Mesenchymal stem cell (in vitro differentiated cells and primary cell): ENCODE data around the gene PTGIR.

Source experiments
- DNase-seq: peaks from one replicate; pipeline ENCODE4 v3.0.0-alpha.2; 2013
- H2AFZ ChIP-seq: one replicate; pipeline ENCODE4 v1.6.1; 2013; ENCODE audit warnings: low read depth, mild to moderate bottlenecking, control low read depth, inconsistent platforms, low read length, moderate library complexity
- H2AK5ac ChIP-seq: 2 replicates; pipeline ENCODE4 v1.6.1; 2013; ENCODE audit warnings: low read length, moderate library complexity, mild to moderate bottlenecking, inconsistent platforms; ENCODE audit not compliant: severe bottlenecking
- H2BK120ac ChIP-seq: one replicate; pipeline ENCODE4 v1.6.1; 2013; ENCODE audit warnings: low read depth, mild to moderate bottlenecking, inconsistent platforms, low read length, moderate library complexity
- H2BK12ac ChIP-seq, 2 experiments: one replicate each; pipeline ENCODE4 v1.6.1; 2013; ENCODE audit warnings: inconsistent platforms in 2 of 2, low read length in 2 of 2, mild to moderate bottlenecking in 2 of 2, moderate library complexity in 2 of 2, control low read depth in 1 of 2
- H2BK15ac ChIP-seq: one replicate; pipeline ENCODE4 v1.6.1; 2013; ENCODE audit warnings: mild to moderate bottlenecking, low read depth, inconsistent platforms; ENCODE audit not compliant: poor library complexity, severe bottlenecking
- H2BK5ac ChIP-seq: 2 replicates; pipeline ENCODE4 v1.6.1; 2013; ENCODE audit warnings: low read depth, mild to moderate bottlenecking, low read length, control low read depth, inconsistent platforms; ENCODE audit not compliant: poor library complexity, severe bottlenecking
- H3K14ac ChIP-seq, 2 experiments: one replicate each; pipeline ENCODE4 v1.6.1; 2013; ENCODE audit warnings: inconsistent platforms in 2 of 2, low read length in 2 of 2, control low read depth in 1 of 2, mild to moderate bottlenecking in 1 of 2, moderate library complexity in 1 of 2
- H3K18ac ChIP-seq, 2 experiments: one replicate each; pipeline ENCODE4 v1.6.1; 2013; ENCODE audit warnings: inconsistent platforms in 2 of 2, low read length in 2 of 2, control low read depth in 1 of 2, low read depth in 1 of 2, mild to moderate bottlenecking in 1 of 2
- H3K23ac ChIP-seq, 2 experiments: one replicate each; pipeline ENCODE4 v1.6.1; 2013; ENCODE audit warnings: inconsistent platforms in 2 of 2, low read length in 2 of 2, mild to moderate bottlenecking in 2 of 2, moderate library complexity in 2 of 2, control low read depth in 1 of 2
- H3K27ac ChIP-seq: 2 replicates; pipeline ENCODE4 v1.5.1; 2013; ENCODE audit warnings: mild to moderate bottlenecking, moderate library complexity, low read length, control low read depth, inconsistent platforms; ENCODE audit not compliant: poor library complexity, severe bottlenecking
- H3K27me3 ChIP-seq, 2 experiments: 2 replicates each; pipeline versions ENCODE4 v1.6.1 to v1.7.0; 2013; ENCODE audit warnings: low read length in 2 of 2, mild to moderate bottlenecking in 2 of 2, moderate library complexity in 2 of 2, control low read depth in 1 of 2, inconsistent platforms in 1 of 2; ENCODE audit not compliant: control insufficient read depth in 1 of 2, insufficient read depth in 1 of 2
- H3K36me3 ChIP-seq, 2 experiments: 2 replicates each; pipeline versions ENCODE4 v1.6.1 to v1.7.0; 2013; ENCODE audit warnings: low read length in 2 of 2, control low read depth in 1 of 2, inconsistent platforms in 1 of 2, low read depth in 1 of 2, mild to moderate bottlenecking in 1 of 2; ENCODE audit not compliant: insufficient read depth in 2 of 2, control insufficient read depth in 1 of 2
- H3K4ac ChIP-seq, 2 experiments: one replicate each; pipeline ENCODE4 v1.6.1; 2013; ENCODE audit warnings: inconsistent platforms in 2 of 2, low read length in 2 of 2, mild to moderate bottlenecking in 2 of 2, moderate library complexity in 2 of 2, control low read depth in 1 of 2, low read depth in 1 of 2
- H3K4me1 ChIP-seq: 2 replicates; pipeline ENCODE4 v1.6.1; 2013; ENCODE audit warnings: low read depth, low read length, control low read depth; ENCODE audit not compliant: control insufficient read depth, insufficient read depth
- H3K4me2 ChIP-seq: 2 replicates; pipeline ENCODE4 v1.6.1; 2013; ENCODE audit warnings: low read length, mild to moderate bottlenecking, inconsistent platforms; ENCODE audit not compliant: poor library complexity, severe bottlenecking
- H3K4me3 ChIP-seq, 2 experiments: 2 replicates each; pipeline versions ENCODE4 v1.5.1 to v1.7.0; 2013; ENCODE audit warnings: low read length in 2 of 2, mild to moderate bottlenecking in 2 of 2, control low read depth in 1 of 2, low read depth in 1 of 2; ENCODE audit not compliant: insufficient read depth in 1 of 2
- H3K79me1 ChIP-seq: replicated peaks from 2 replicates; pipeline ENCODE4 v1.6.1; 2013; ENCODE audit warnings: mild to moderate bottlenecking, control low read depth, low read length, inconsistent platforms; ENCODE audit not compliant: poor library complexity, severe bottlenecking
- H3K9ac ChIP-seq: 2 replicates; pipeline ENCODE4 v1.7.0; 2013; ENCODE audit warnings: mild to moderate bottlenecking, low read length, moderate library complexity
- H3K9me3 ChIP-seq: 2 replicates; pipeline ENCODE4 v1.7.0; 2013; ENCODE audit warnings: mild to moderate bottlenecking, low read length; ENCODE audit not compliant: control insufficient read depth
- H4K8ac ChIP-seq: one replicate; pipeline ENCODE4 v1.6.1; 2013; ENCODE audit warnings: inconsistent platforms, mild to moderate bottlenecking, low read length, moderate library complexity
- H4K91ac ChIP-seq: one replicate; pipeline ENCODE4 v1.6.1; 2013; ENCODE audit warnings: mild to moderate bottlenecking, low read length, inconsistent platforms
- WGBS: methylation state at CpG from one replicate; pipeline ENCODE4 v1.1.7; 2013; ENCODE audit warnings: mixed read lengths; 5-methylcytosine and 5-hydroxymethylcytosine counted together

Gene PTGIR

GRCh38 chr19:46601318-46602224, 23.3 kb downstream of the PTGIR start, which contains the start of gene CALM3:
CALM3 (plus strand) TSS chr19:46601330; CDS start chr19:46601435, 105 bp downstream.
- H2BK15ac ChIP-seq, result peak within 1 kb of the TSS; percentile 82
- no peak for DNase-seq
- peak within 1 kb of the TSS; percentile 29 to 99 for H3K14ac ChIP-seq
- peak within 1 kb of the TSS; percentile 91 to 100 for H2BK12ac ChIP-seq
- H4K91ac ChIP-seq, result peak within 1 kb of the TSS; percentile 99
- H3K27me3 ChIP-seq, result no peaks in the 10 kb centered on the region
- peak within 1 kb of the TSS; percentile 99 for H4K8ac ChIP-seq
- peak within 1 kb of the TSS; percentile 100 for H3K9ac ChIP-seq
- H3K18ac ChIP-seq, result peak within 1 kb of the TSS; percentile 99
- peak within 1 kb of the TSS; percentile 91 for H2BK120ac ChIP-seq
- peaks cover 11% of the 10 kb centered on the region for H3K79me1 ChIP-seq
- peaks cover 12 to 23% of the 10 kb centered on the region in 2 experiments for H3K36me3 ChIP-seq
- peak within 1 kb of the TSS; percentile 93 for H2AK5ac ChIP-seq
- H3K4ac ChIP-seq, result peak within 1 kb of the TSS; percentile 95 to 100
- H2AFZ ChIP-seq, result peak within 1 kb of the TSS; percentile 98
- WGBS, result 1% methylated on average over 48 of the region's 51 CpGs
- peak within 1 kb of the TSS; percentile 85 for H3K4me2 ChIP-seq
- peak within 1 kb of the TSS; percentile 94 to 98 for H3K4me3 ChIP-seq
- H2BK5ac ChIP-seq, result peak within 1 kb of the TSS; percentile 98
- peak within 1 kb of the TSS; percentile 38 to 99 for H3K23ac ChIP-seq
- H3K4me1 ChIP-seq, result peaks cover 26% of the 10 kb centered on the region
- no peaks in the 10 kb centered on the region for H3K9me3 ChIP-seq
- peak within 1 kb of the TSS; percentile 100 for H3K27ac ChIP-seq

- peak overlapping the region; percentile 93 for H2AK5ac ChIP-seq
- peak overlapping the region; percentile 95 to 100 for H3K4ac ChIP-seq
- H2BK15ac ChIP-seq, result peak overlapping the region; percentile 82
- peak overlapping the region; percentile 100 for H3K9ac ChIP-seq
- peak overlapping the region; percentile 91 to 100 for H2BK12ac ChIP-seq
- peak overlapping the region; percentile 85 for H3K4me2 ChIP-seq
- WGBS, result 2% methylated on average over 72 of the region's 93 CpGs
- peak overlapping the region; percentile 94 to 98 for H3K4me3 ChIP-seq
- H3K18ac ChIP-seq, result peak overlapping the region; percentile 99
- peak overlapping the region; percentile 100 for H3K27ac ChIP-seq
- peaks cover 3 to 15% of the 10 kb centered on the region in 2 experiments for H3K36me3 ChIP-seq
- H3K14ac ChIP-seq, result peak overlapping the region in 1 of 2 experiments; percentile 99
- H3K23ac ChIP-seq, result no peak overlapping the region
- H4K91ac ChIP-seq, result peak overlapping the region; percentile 99
- H3K79me1 ChIP-seq, result peaks cover 5% of the 10 kb centered on the region
- peak overlapping the region; percentile 99 for H4K8ac ChIP-seq
- peak overlapping the region; percentile 98 for H2AFZ ChIP-seq
- peak overlapping the region; percentile 91 for H2BK120ac ChIP-seq
- no peaks in the 10 kb centered on the region for H3K27me3 ChIP-seq
- peak; percentile 98 for DNase-seq
- peak overlapping the region; percentile 98 for H2BK5ac ChIP-seq
- no peaks in the 10 kb centered on the region for H3K9me3 ChIP-seq
- H3K4me1 ChIP-seq, result peaks cover 26% of the 10 kb centered on the region
Observed at GRCh38 chr19:46600384-46601317, 24.2 kb downstream of the PTGIR start.

- peaks cover 5% of the 10 kb centered on the region for H3K79me1 ChIP-seq
- 74% methylated on average over 2 of the region's 9 CpGs for WGBS
- H2BK120ac ChIP-seq, result no peak overlapping the region
- no peak overlapping the region for H3K27ac ChIP-seq
- peak overlapping the region in 1 of 2 experiments; percentile 77 for H2BK12ac ChIP-seq
- no peak for DNase-seq
- H3K4me1 ChIP-seq, result peaks cover 24% of the 10 kb centered on the region
- peak overlapping the region in 1 of 2 experiments; percentile 28 for H3K14ac ChIP-seq
- no peak overlapping the region for H2BK5ac ChIP-seq
- peak overlapping the region; percentile 93 for H2AK5ac ChIP-seq
- peak overlapping the region; percentile 99 for H3K18ac ChIP-seq
- H4K8ac ChIP-seq, result peak overlapping the region; percentile 99
- H2AFZ ChIP-seq, result peak overlapping the region; percentile 98
- H4K91ac ChIP-seq, result peak overlapping the region; percentile 88
- H2BK15ac ChIP-seq, result no peak overlapping the region
- peaks cover 0 to 7% of the 10 kb centered on the region in 2 experiments for H3K36me3 ChIP-seq
- peak overlapping the region; percentile 95 to 100 for H3K4ac ChIP-seq
- H3K4me3 ChIP-seq, result peak overlapping the region; percentile 66 to 91
- H3K23ac ChIP-seq, result no peak overlapping the region
- H3K4me2 ChIP-seq, result peak overlapping the region; percentile 85
- peak overlapping the region; percentile 100 for H3K9ac ChIP-seq
- H3K27me3 ChIP-seq, result no peaks in the 10 kb centered on the region
- H3K9me3 ChIP-seq, result no peaks in the 10 kb centered on the region
Observed at GRCh38 chr19:46599716-46600373, 25.0 kb downstream of the PTGIR start.
